MM.1S (cell line): ENCODE results near the gene TNFAIP1.

Experiments
- DNase-seq: peaks from one replicate; pipeline ENCODE4 v3.0.0-alpha.2; 2015
- H2AFZ ChIP-seq: fragments of 300-600 bp; sonication (generic); 2 replicates; pipeline ENCODE4 v1.6.0; 2016; ENCODE audit warnings: antibody characterized with exemption, low read length
- H3F3A ChIP-seq: fragments of 300-600 bp; sonication (generic); 2 replicates; pipeline ENCODE4 v1.6.1; 2016; ENCODE audit warnings: mild to moderate bottlenecking, antibody characterized with exemption, low read length, moderate library complexity, mixed read lengths; ENCODE audit not compliant: insufficient read depth
- H3K27ac ChIP-seq: fragments of 300-600 bp; sonication (generic); 2 replicates; pipeline ENCODE4 v1.5.1; 2016; ENCODE audit warnings: mild to moderate bottlenecking, low read length
- H3K27me3 ChIP-seq: fragments of 300-600 bp; sonication (generic); replicated peaks from 2 replicates; pipeline ENCODE4 v1.6.0; 2016; ENCODE audit warnings: low read length; ENCODE audit not compliant: insufficient read depth
- H3K36me3 ChIP-seq: fragments of 300-600 bp; sonication (generic); replicated peaks from 2 replicates; pipeline ENCODE4 v1.6.1; 2016; ENCODE audit warnings: mild to moderate bottlenecking, low read length, mixed read lengths; ENCODE audit not compliant: insufficient read depth
- H3K4me1 ChIP-seq: fragments of 300-600 bp; sonication (generic); 2 replicates; pipeline ENCODE4 v1.6.1; 2016; ENCODE audit warnings: low read length, mixed read lengths
- H3K4me2 ChIP-seq: fragments of 300-600 bp; sonication (generic); 2 replicates; pipeline ENCODE4 v1.6.0; 2016; ENCODE audit warnings: low read depth, low read length
- H3K4me3 ChIP-seq: fragments of 300-600 bp; sonication (generic); 2 replicates; pipeline ENCODE4 v1.5.1; 2016; ENCODE audit warnings: low read length, mixed read lengths
- H3K79me2 ChIP-seq: fragments of 300-600 bp; sonication (generic); 2 replicates; pipeline ENCODE4 v1.6.1; 2016; ENCODE audit warnings: mixed run types, low read length, mixed read lengths
- H3K9ac ChIP-seq: fragments of 300-600 bp; sonication (generic); 2 replicates; pipeline ENCODE4 v1.6.1; 2016; ENCODE audit warnings: low read length, mixed read lengths
- H3K9me2 ChIP-seq: fragments of 300-600 bp; sonication (generic); replicated peaks from 2 replicates; pipeline ENCODE4 v1.6.1; 2016; ENCODE audit warnings: mild to moderate bottlenecking, low read length, mixed read lengths; ENCODE audit not compliant: insufficient read depth
- H3K9me3 ChIP-seq: fragments of 300-600 bp; sonication (generic); replicated peaks from 2 replicates; pipeline ENCODE4 v1.6.1; 2016; ENCODE audit warnings: mild to moderate bottlenecking, low read length, mixed read lengths; ENCODE audit not compliant: insufficient read depth
- H4K20me1 ChIP-seq: fragments of 300-600 bp; sonication (generic); 2 replicates; pipeline ENCODE4 v1.6.1; 2016; ENCODE audit warnings: mild to moderate bottlenecking, low read length, moderate library complexity, mixed read lengths; ENCODE audit not compliant: insufficient read depth
- CTCF ChIP-seq: fragments of 300-600 bp; sonication (generic); IDR thresholded peaks from 2 replicates; pipeline ENCODE4 v1.5.1; 2016; ENCODE audit warnings: antibody characterized with exemption, low read length, mixed read lengths
- EZH2 ChIP-seq: fragments of 300-600 bp; sonication (generic); optimal IDR thresholded peaks from 2 replicates; pipeline ENCODE3; 2017; ENCODE audit warnings: low read depth, mild to moderate bottlenecking, antibody characterized with exemption, low read length, mixed read lengths
- EZH2phosphoT487 ChIP-seq: fragments of 300-600 bp; sonication (generic); IDR thresholded peaks from 2 replicates; pipeline ENCODE4 v1.6.1; 2018; ENCODE audit warnings: antibody characterized with exemption, low read length

Gene TNFAIP1

GRCh38 chr17:28339431-28339830 lies 3.9 kb downstream of the TNFAIP1 start:
- no peak for DNase-seq
- TF ChIP-seq EZH2 (no peak), CTCF (no peak), EZH2phosphoT487 (no peak)
- Histone ChIP-seq H2AFZ (no peak overlapping the region), H3K9me3 (no peaks in the 10 kb centered on the region), H3K27me3 (no peaks in the 10 kb centered on the region), H3K9ac (no peak overlapping the region), H3K27ac (no peak overlapping the region), H3K4me2 (no peak overlapping the region), H3K4me3 (no peak overlapping the region), H4K20me1 (no peaks in the 10 kb centered on the region), H3K79me2 (peaks cover 36% of the 10 kb centered on the region), H3K36me3 (no peaks in the 10 kb centered on the region), H3K4me1 (peaks cover 29% of the 10 kb centered on the region), H3K9me2 (no peaks in the 10 kb centered on the region), H3F3A (peaks cover 17% of the 10 kb centered on the region)

- Histone ChIP-seq H3K79me2 (peaks cover 29% of the 10 kb centered on the region), H3K4me3 (no peak overlapping the region), H3K9me2 (no peaks in the 10 kb centered on the region), H3K4me2 (no peak overlapping the region), H3K9ac (no peak overlapping the region), H3K27me3 (no peaks in the 10 kb centered on the region), H4K20me1 (no peaks in the 10 kb centered on the region), H3K27ac (no peak overlapping the region), H3K36me3 (no peaks in the 10 kb centered on the region), H3K4me1 (peaks cover 36% of the 10 kb centered on the region), H2AFZ (no peak overlapping the region), H3F3A (peaks cover 22% of the 10 kb centered on the region), H3K9me3 (no peaks in the 10 kb centered on the region)
- TF ChIP-seq EZH2phosphoT487 (no peak), CTCF (no peak), EZH2 (no peak)
- no peak for DNase-seq
Measured at GRCh38 chr17:28340374-28340773, 4.8 kb downstream of the TNFAIP1 start.

GRCh38 chr17:28341516-28341915 lies 6.0 kb downstream of the TNFAIP1 start:
- H3K4me1 ChIP-seq = peaks cover 32% of the 10 kb centered on the region
- H3K27me3 ChIP-seq = no peaks in the 10 kb centered on the region
- no peaks in the 10 kb centered on the region for H4K20me1 ChIP-seq
- no peak overlapping the region for H2AFZ ChIP-seq
- peaks cover 22% of the 10 kb centered on the region for H3F3A ChIP-seq
- peaks cover 21% of the 10 kb centered on the region for H3K79me2 ChIP-seq
- no peaks in the 10 kb centered on the region for H3K9me3 ChIP-seq
- no peak for DNase-seq
- TF ChIP-seq CTCF (no peak), EZH2 (no peak), EZH2phosphoT487 (no peak)
- H3K27ac ChIP-seq = no peak overlapping the region
- H3K9ac ChIP-seq = no peak overlapping the region
- no peaks in the 10 kb centered on the region for H3K9me2 ChIP-seq
- peaks cover 7% of the 10 kb centered on the region; the same call in 1 of the 2 replicates for H3K36me3 ChIP-seq
- H3K4me2 ChIP-seq = no peak overlapping the region
- H3K4me3 ChIP-seq = no peak overlapping the region
